22Rv1 (cell line): ENCODE results near the gene LGI2.

ENCODE experiments used
- CTCF ChIP-seq: fragments of 450-650 bp; IDR thresholded peaks from 2 replicates; pipeline ENCODE4 v1.5.1; 2017; ENCODE audit warnings: mild to moderate bottlenecking
- ZFX ChIP-seq: fragments of 450-650 bp; IDR thresholded peaks from 2 replicates; pipeline ENCODE4 v1.6.1; 2017; ENCODE audit warnings: antibody characterized with exemption, borderline replicate concordance

- TF ChIP-seq CTCF (no peak), ZFX (no peak)
Measured at GRCh38 chr4:25043548-25043947, 12.8 kb upstream of the LGI2 start.
